Calu3 (cell line): Measurements from ENCODE around the gene PAK5. TPM values are rescaled to one million over a fixed set of nuclear protein-coding genes. Genes with fewer than 3 reads are reported as not detected.
A peak's percentile ranks its signal among the peaks of the same experiment; 100 is the strongest.

Experiments
- BruUV-seq: library from RNA; stranded (reverse); fragments of 400-500 nt; replicated peaks from 2 replicates; lab custom pipeline; 2021; lab: Mats Ljungman, UMichigan
- CTCF ChIA-PET: fragments of 300-600 bp; sonication (Branson Sonifier 250); formaldehyde crosslinking; loops from one replicate; lab custom pipeline; 2022; ENCODE audit warnings: antibody characterized with exemption; lab: Charles Lee
- DNase-seq: peaks from one replicate; pipeline ENCODE4 v3.0.0; 2022
- H3K27ac Mint-ChIP-seq: one replicate; pipeline ENCODE4 v1.8.0; 2022; ENCODE audit warnings: mixed read lengths; ENCODE audit not compliant: unreplicated experiment
- H3K27me3 Mint-ChIP-seq: one replicate; pipeline ENCODE4 v1.8.0; 2022; ENCODE audit warnings: mixed read lengths; ENCODE audit not compliant: unreplicated experiment
- H3K36me3 Mint-ChIP-seq: one replicate; pipeline ENCODE4 v1.8.0; 2022; ENCODE audit warnings: mild to moderate bottlenecking, moderate library complexity, mixed read lengths; ENCODE audit not compliant: insufficient read depth, unreplicated experiment
- H3K4me1 Mint-ChIP-seq: one replicate; pipeline ENCODE4 v1.8.0; 2022; ENCODE audit warnings: mild to moderate bottlenecking, low read depth, mixed read lengths; ENCODE audit not compliant: unreplicated experiment
- H3K4me3 Mint-ChIP-seq: one replicate; pipeline ENCODE4 v1.8.0; 2022; ENCODE audit warnings: mild to moderate bottlenecking, low read depth, moderate library complexity, mixed read lengths; ENCODE audit not compliant: unreplicated experiment
- H3K9me3 Mint-ChIP-seq: one replicate; pipeline ENCODE4 v1.8.0; 2022; ENCODE audit warnings: low read depth, mixed read lengths; ENCODE audit not compliant: unreplicated experiment
- intact Hi-C: fragments of 100-400 bp; cut with micrococcal nuclease; formaldehyde crosslinking; loops from one replicate; pipeline ENCODE4 v1.10.0; 2022; ENCODE audit not compliant: unreplicated experiment
- total RNA-seq: library from RNA; stranded (reverse); gene quantifications from 2 replicates; pipeline ENCODE4 v1.2.3, GENCODE V29; 2022
- TF ChIP-seq, protein P1 (sequence below): fragments of 200-600 bp; IDR thresholded peaks from one replicate; pipeline ENCODE4 v1.8.0; 2022; ENCODE audit warnings: antibody characterized with exemption; ENCODE audit not compliant: unreplicated experiment

The PAK5 gene
- total RNA-seq, 1 experiment from 2014 or later = not detected

GRCh38 chr20:9517297-9518162 is 321.3 kb downstream of the PAK5 start:
- H3K27ac Mint-ChIP-seq = no peak overlapping the region
- peaks cover 16% of the 10 kb centered on the region for H3K27me3 Mint-ChIP-seq
- TF ChIP-seq, protein P1, sequence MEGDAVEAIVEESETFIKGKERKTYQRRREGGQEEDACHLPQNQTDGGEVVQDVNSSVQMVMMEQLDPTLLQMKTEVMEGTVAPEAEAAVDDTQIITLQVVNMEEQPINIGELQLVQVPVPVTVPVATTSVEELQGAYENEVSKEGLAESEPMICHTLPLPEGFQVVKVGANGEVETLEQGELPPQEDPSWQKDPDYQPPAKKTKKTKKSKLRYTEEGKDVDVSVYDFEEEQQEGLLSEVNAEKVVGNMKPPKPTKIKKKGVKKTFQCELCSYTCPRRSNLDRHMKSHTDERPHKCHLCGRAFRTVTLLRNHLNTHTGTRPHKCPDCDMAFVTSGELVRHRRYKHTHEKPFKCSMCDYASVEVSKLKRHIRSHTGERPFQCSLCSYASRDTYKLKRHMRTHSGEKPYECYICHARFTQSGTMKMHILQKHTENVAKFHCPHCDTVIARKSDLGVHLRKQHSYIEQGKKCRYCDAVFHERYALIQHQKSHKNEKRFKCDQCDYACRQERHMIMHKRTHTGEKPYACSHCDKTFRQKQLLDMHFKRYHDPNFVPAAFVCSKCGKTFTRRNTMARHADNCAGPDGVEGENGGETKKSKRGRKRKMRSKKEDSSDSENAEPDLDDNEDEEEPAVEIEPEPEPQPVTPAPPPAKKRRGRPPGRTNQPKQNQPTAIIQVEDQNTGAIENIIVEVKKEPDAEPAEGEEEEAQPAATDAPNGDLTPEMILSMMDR = no peak
- intact Hi-C loops = loop anchor here (10.0 kb wide), 1 partner anchor 77 kb away; no protein-coding TSS in a partner anchor
- DNase-seq = no peak
- H3K4me3 Mint-ChIP-seq = no peak overlapping the region
- CTCF ChIA-PET = no interaction called here
- H3K9me3 Mint-ChIP-seq = no peaks in the 10 kb centered on the region
- no peaks in the 10 kb centered on the region for H3K4me1 Mint-ChIP-seq
- H3K36me3 Mint-ChIP-seq = no peaks in the 10 kb centered on the region
- no TSS peak for BruUV-seq

- peak; percentile 10 for DNase-seq
Observed at GRCh38 chr20:9516234-9516871, 322.5 kb downstream of the PAK5 start.

DNA sequence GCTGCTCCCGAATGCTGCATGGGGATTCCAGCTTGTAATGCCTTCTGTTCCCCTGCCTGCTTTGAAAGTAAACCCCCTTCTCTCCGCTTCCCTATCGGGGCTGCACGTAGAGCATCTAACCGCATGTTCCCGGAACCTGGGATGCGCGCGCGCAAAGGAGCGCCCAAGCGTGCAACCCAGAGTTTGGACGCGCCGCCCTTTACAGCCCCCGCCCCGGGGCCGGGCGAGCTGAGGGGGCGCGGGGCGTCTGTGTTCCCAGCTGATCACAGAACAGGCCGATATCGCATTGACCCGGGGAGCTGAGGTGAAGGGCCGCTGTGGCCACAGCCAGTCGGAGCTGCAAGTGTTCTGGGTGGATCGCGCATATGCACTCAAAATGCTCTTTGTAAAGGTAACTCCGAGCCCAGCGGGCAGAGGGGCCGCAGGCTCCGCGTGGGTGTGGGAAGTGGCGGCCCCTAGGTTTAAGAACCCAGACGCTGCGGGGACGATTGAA is 323.1 kb downstream of the PAK5 start:
- Mint-ChIP-seq H3K27me3 (peaks cover 16% of the 10 kb centered on the region), H3K4me3 (peak overlapping the region; percentile 54), H3K36me3 (no peaks in the 10 kb centered on the region), H3K9me3 (no peaks in the 10 kb centered on the region), H3K27ac (no peak overlapping the region), H3K4me1 (no peaks in the 10 kb centered on the region)
- CTCF ChIA-PET = no interaction called here
- intact Hi-C loops = loop anchor here (10.0 kb wide), 1 partner anchor 79 kb away; no protein-coding TSS in a partner anchor
- DNase-seq = no peak
- no TSS peak for BruUV-seq
- TF ChIP-seq, protein P1 = no peak

More at GRCh38 chr20:9516234-9516871, 322.5 kb downstream of the PAK5 start:
- no peaks in the 10 kb centered on the region for H3K9me3 Mint-ChIP-seq
- CTCF ChIA-PET = no interaction called here
- no peaks in the 10 kb centered on the region for H3K4me1 Mint-ChIP-seq
- peak overlapping the region; percentile 54 for H3K4me3 Mint-ChIP-seq
- intact Hi-C loops = loop anchor here (10.0 kb wide), 1 partner anchor 78 kb away; no protein-coding TSS in a partner anchor
- H3K36me3 Mint-ChIP-seq = no peaks in the 10 kb centered on the region
- TF ChIP-seq, protein P1 = no peak
- BruUV-seq = no TSS peak
- no peak overlapping the region for H3K27ac Mint-ChIP-seq
- peaks cover 16% of the 10 kb centered on the region for H3K27me3 Mint-ChIP-seq

GRCh38 chr20:9515214-9515585 is 323.7 kb downstream of the PAK5 start:
- TF ChIP-seq, protein P1 = no peak
- intact Hi-C loops = loop anchor here (10.0 kb wide), 1 partner anchor 80 kb away; no protein-coding TSS in a partner anchor
- no peaks in the 10 kb centered on the region for H3K36me3 Mint-ChIP-seq
- CTCF ChIA-PET = no interaction called here
- no peaks in the 10 kb centered on the region for H3K9me3 Mint-ChIP-seq
- no peak for DNase-seq
- H3K4me1 Mint-ChIP-seq = no peaks in the 10 kb centered on the region
- BruUV-seq = no TSS peak
- H3K27ac Mint-ChIP-seq = no peak overlapping the region
- peak overlapping the region; percentile 54 for H3K4me3 Mint-ChIP-seq
- H3K27me3 Mint-ChIP-seq = peaks cover 16% of the 10 kb centered on the region
